Head of caudate nucleus (tissue), 42 donors: ENCODE measurements around the gene GLG1.
"Not testable (repeated sequence)": the region's sequence is repeated elsewhere in the genome, so short reads cannot be mapped to it uniquely, and the experiment has no call there.

Experiments
- DNase-seq, 42 donors: peaks; one replicate each; pipeline versions ENCODE4 v3.0.0 to v3.0.0-alpha.2; 2020 to 2021; ENCODE audit warnings: mixed read lengths in 7 of 42
- intact Hi-C: fragments of 100-400 bp; cut with DNase I; formaldehyde crosslinking; loops from one replicate; pipeline ENCODE4 v1.15.0; 2022

The GLG1 gene

GRCh38 chr16:74404148-74404933 is 202.6 kb downstream of the GLG1 start:
- intact Hi-C loops, DNase-seq: not testable (repeated sequence)

DNA sequence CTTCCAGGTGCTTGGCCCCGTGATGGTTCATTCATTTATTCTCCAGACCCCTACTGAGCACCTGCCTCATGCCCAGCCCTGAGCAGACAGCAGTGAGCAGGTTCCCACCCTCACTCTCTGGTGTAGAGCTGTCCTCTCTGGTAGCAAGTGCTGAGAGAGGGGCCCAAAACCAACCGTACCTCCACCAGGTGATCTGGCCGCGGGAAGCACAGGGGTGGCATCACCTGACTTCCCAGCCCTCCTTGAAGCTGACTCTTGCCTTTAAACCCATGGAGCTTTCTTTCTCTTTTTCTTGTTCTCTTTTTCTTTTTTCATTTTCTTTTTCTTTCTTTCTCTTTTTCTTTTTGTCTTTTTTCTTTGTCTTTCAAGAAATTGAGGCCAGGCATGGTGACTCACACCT is 206.7 kb downstream of the GLG1 start:
- intact Hi-C loops, result not testable (repeated sequence)
- peak in 1 of 42 donors; percentile 34 for DNase-seq

DNA sequence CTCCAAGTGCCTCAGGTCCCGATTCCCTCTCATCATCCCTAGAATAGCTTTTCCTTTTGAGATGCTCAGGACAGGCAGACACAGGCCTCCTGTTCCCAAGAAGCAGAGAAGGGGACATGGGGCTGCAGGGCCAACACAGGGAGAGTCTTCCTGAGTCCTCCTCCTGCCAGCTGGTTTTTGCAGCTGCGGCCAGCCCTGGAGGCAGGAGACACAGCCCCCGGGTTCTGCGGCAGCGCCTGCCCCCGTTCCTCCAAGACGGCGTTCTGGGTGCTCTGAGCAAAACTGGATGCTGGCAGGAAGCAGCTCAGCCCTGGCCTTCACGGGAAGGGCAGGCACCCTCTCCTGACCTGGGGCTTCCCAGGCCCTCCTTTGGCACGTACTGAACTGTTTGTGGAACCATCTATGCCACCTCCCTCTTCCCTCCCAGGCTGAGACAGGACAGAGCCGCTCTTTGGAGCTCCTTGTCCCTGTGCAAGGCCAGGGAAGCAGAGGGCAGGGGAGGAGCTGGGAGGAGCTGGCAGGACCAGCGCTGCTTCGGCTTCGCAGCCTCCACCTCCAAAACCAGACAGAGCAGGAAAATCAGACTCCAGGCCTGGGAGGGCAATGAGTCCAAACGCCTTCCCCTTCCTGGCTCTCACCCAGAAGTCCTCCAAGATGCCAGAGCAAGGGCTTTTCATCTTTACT is 208.6 kb downstream of the GLG1 start:
- intact Hi-C loops, result not testable (repeated sequence)
- peak in 4 of 42 donors; percentile 14 to 28 (median 22) for DNase-seq
